PC-9 (cell line): Measurements from ENCODE around the gene ZC3H12A. TPM values are rescaled to one million over a fixed set of nuclear protein-coding genes. Genes with fewer than 3 reads are reported as not detected.

Experiments
- BruUV-seq: library from RNA; stranded (reverse); fragments of 400-500 nt; replicated peaks from 2 replicates; lab custom pipeline; 2021; lab: Mats Ljungman, UMichigan
- CTCF ChIA-PET: fragments of 300-600 bp; sonication (Branson Sonifier 250); formaldehyde crosslinking; loops from one replicate; lab custom pipeline; 2022; ENCODE audit warnings: antibody characterized with exemption; lab: Charles Lee
- POLR2A ChIA-PET: fragments of 300-600 bp; sonication (Branson Sonifier 250); formaldehyde crosslinking; loops from one replicate; lab custom pipeline; 2022; ENCODE audit warnings: antibody characterized with exemption; ENCODE audit not compliant: unreplicated experiment; lab: Charles Lee
- DNase-seq, 2 experiments: peaks; one replicate each; pipeline versions ENCODE4 v3.0.0 to v3.0.0-alpha.2; 2015 to 2022; ENCODE audit warnings: mixed read lengths in 1 of 2
- H2AFZ ChIP-seq: fragments of 200-600 bp; sonication (generic); 2 replicates; pipeline ENCODE4 v1.8.1; 2017; ENCODE audit warnings: antibody characterized with exemption
- H3F3A ChIP-seq: fragments of 200-600 bp; sonication (generic); 2 replicates; pipeline ENCODE4 v1.8.1; 2017; ENCODE audit warnings: antibody characterized with exemption, mild to moderate bottlenecking, low read depth; ENCODE audit not compliant: insufficient read depth
- H3K27ac ChIP-seq: fragments of 200-600 bp; sonication (generic); 2 replicates; pipeline ENCODE4 v1.6.1; 2016; ENCODE audit warnings: mixed run types
- H3K27me3 ChIP-seq: fragments of 200-600 bp; sonication (generic); 2 replicates; pipeline ENCODE4 v1.6.1; 2016; ENCODE audit warnings: low read depth, mixed run types; ENCODE audit not compliant: insufficient read depth
- H3K36me3 ChIP-seq: fragments of 200-600 bp; sonication (generic); 2 replicates; pipeline ENCODE4 v1.6.1; 2016; ENCODE audit warnings: low read depth, mixed run types
- H3K4me1 ChIP-seq: fragments of 200-600 bp; sonication (generic); replicated peaks from 2 replicates; pipeline ENCODE4 v1.6.1; 2016; ENCODE audit warnings: mixed run types; ENCODE audit not compliant: insufficient read depth
- H3K4me2 ChIP-seq: fragments of 200-600 bp; sonication (generic); 2 replicates; pipeline ENCODE4 v1.6.1; 2017; ENCODE audit warnings: mixed run types
- H3K4me3 ChIP-seq: fragments of 200-600 bp; sonication (generic); 2 replicates; pipeline ENCODE4 v1.6.1; 2016; ENCODE audit warnings: mixed run types
- H3K79me2 ChIP-seq: fragments of 200-600 bp; sonication (generic); 2 replicates; pipeline ENCODE4 v1.6.1; 2017; ENCODE audit warnings: low read depth, mixed run types
- H3K9me2 ChIP-seq: fragments of 200-600 bp; sonication (generic); 2 replicates; pipeline ENCODE4 v1.8.1; 2017; ENCODE audit warnings: mild to moderate bottlenecking; ENCODE audit not compliant: insufficient read depth
- H3K9me3 ChIP-seq: fragments of 200-600 bp; sonication (generic); 2 replicates; pipeline ENCODE4 v1.8.1; 2016; ENCODE audit warnings: low read depth; ENCODE audit not compliant: insufficient read depth
- H4K20me1 ChIP-seq: fragments of 200-600 bp; sonication (generic); 2 replicates; pipeline ENCODE4 v1.8.1; 2017; ENCODE audit not compliant: insufficient read depth
- EZH2 ChIP-seq: fragments of 200-600 bp; sonication (generic); IDR thresholded peaks from 2 replicates; pipeline ENCODE4 v1.8.0; 2017; ENCODE audit warnings: antibody characterized with exemption, low read depth
- intact Hi-C: fragments of 100-400 bp; cut with micrococcal nuclease; formaldehyde crosslinking; loops from one replicate; pipeline ENCODE4 v1.10.0; 2022; ENCODE audit not compliant: unreplicated experiment
- total RNA-seq: library from RNA; stranded (reverse); gene quantifications from 2 replicates; pipeline ENCODE4 v1.2.3, GENCODE V29; 2021
- TF ChIP-seq, protein P1 (sequence below): fragments of 200-600 bp; sonication (generic); conservative IDR thresholded peaks from 2 replicates; pipeline ENCODE4 v1.6.1; 2017; ENCODE audit warnings: mixed run types, antibody characterized with exemption, mild to moderate bottlenecking, moderate library complexity

The ZC3H12A gene
- total RNA-seq, 1 experiment from 2014 or later = 18.7 TPM

DNA sequence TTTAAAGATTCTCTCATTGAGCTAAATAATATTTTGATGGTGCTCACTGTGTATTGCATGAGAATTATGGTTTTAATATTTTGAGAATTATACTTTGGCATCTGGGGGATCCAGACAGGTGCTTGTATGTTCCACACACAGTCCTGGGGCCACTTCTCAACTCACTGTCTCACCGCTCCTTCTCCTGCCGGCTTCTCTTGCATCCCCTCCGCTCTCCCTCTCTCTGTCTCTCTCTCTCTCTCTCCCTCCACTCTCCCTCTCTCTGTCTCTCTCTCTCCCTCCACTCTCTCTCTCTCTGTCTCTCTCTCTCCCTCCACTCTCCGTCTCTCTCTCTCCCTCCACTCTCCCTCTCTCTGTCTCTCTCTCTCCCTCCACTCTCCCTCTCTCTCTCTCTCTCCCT, 32.2 kb upstream of the ZC3H12A start:
- Histone ChIP-seq H3K9me3 (no peaks in the 10 kb centered on the region), H4K20me1 (no peaks in the 10 kb centered on the region), H3K36me3 (no peaks in the 10 kb centered on the region), H2AFZ (no peak overlapping the region), H3K4me1 (no peaks in the 10 kb centered on the region), H3F3A (no peaks in the 10 kb centered on the region), H3K79me2 (no peaks in the 10 kb centered on the region), H3K27ac (no peak overlapping the region), H3K27me3 (no peaks in the 10 kb centered on the region), H3K9me2 (no peaks in the 10 kb centered on the region), H3K4me2 (no peak overlapping the region), H3K4me3 (no peak overlapping the region)
- POLR2A ChIA-PET = no interaction called here
- intact Hi-C loops = no loop called here
- TF ChIP-seq, protein P1, sequence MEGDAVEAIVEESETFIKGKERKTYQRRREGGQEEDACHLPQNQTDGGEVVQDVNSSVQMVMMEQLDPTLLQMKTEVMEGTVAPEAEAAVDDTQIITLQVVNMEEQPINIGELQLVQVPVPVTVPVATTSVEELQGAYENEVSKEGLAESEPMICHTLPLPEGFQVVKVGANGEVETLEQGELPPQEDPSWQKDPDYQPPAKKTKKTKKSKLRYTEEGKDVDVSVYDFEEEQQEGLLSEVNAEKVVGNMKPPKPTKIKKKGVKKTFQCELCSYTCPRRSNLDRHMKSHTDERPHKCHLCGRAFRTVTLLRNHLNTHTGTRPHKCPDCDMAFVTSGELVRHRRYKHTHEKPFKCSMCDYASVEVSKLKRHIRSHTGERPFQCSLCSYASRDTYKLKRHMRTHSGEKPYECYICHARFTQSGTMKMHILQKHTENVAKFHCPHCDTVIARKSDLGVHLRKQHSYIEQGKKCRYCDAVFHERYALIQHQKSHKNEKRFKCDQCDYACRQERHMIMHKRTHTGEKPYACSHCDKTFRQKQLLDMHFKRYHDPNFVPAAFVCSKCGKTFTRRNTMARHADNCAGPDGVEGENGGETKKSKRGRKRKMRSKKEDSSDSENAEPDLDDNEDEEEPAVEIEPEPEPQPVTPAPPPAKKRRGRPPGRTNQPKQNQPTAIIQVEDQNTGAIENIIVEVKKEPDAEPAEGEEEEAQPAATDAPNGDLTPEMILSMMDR = no peak
- TF ChIP-seq EZH2 = no peak
- CTCF ChIA-PET = no interaction called here
- DNase-seq = no peak
- no TSS peak for BruUV-seq

DNA sequence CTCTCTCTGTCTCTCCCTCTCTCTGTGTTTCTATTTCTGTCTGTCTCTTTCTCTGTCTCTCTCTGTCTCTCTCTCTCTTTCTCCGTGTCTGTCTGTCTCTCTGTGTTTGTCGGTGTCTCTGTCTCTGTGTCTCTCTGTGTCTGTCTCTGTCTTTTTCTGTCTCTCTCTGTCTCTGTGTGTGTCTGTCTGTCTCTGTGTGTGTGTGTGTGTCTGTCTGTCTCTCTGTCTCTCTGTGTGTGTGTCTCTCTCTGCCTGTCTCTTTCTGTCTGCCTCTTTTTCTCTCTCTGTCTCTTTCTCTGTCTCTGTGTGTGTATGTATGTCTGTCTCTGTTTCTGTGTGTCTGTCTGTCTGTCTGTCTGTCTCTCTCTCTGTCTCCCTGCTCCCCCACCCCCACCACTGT, 31.7 kb upstream of the ZC3H12A start:
- Histone ChIP-seq H3K4me1 (no peaks in the 10 kb centered on the region; the same call in 1 of the 2 replicates), H3F3A (no peaks in the 10 kb centered on the region), H3K4me3 (no peak overlapping the region), H3K36me3 (no peaks in the 10 kb centered on the region), H3K9me3 (no peaks in the 10 kb centered on the region), H3K27ac (no peak overlapping the region), H3K4me2 (no peak overlapping the region), H3K27me3 (no peaks in the 10 kb centered on the region), H3K9me2 (no peaks in the 10 kb centered on the region), H3K79me2 (no peaks in the 10 kb centered on the region), H4K20me1 (no peaks in the 10 kb centered on the region), H2AFZ (no peak overlapping the region)
- ChIA-PET POLR2A (no interaction called here), CTCF (no interaction called here)
- TF ChIP-seq EZH2 = no peak
- TF ChIP-seq, protein P1 = no peak
- BruUV-seq = no TSS peak
- no peak for DNase-seq
- intact Hi-C loops = no loop called here

DNA sequence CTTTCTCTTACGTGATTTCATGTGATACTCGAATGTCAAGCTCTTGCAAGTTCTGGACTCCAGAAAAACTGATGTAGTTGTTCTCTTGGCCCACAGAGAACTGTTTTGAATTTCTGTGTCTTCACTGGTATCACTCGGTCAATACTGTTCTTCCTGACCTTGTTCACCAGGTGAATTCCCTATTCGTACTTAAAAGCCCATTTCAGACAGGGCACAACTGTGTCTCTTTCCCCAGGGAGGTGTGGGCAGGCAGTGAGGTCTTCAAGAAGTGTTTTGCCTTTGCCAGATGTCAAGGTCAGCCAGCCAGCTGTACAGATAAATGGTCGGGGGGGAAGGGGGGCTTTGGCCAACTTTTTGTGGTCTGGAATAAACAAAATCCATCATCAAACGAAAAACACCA, 27.5 kb upstream of the ZC3H12A start:
- no TSS peak for BruUV-seq
- ChIA-PET POLR2A (no interaction called here), CTCF (no interaction called here)
- intact Hi-C loops = no loop called here
- Histone ChIP-seq H3K27me3 (no peaks in the 10 kb centered on the region), H3K36me3 (no peaks in the 10 kb centered on the region), H3F3A (no peaks in the 10 kb centered on the region), H3K4me1 (peaks cover 17% of the 10 kb centered on the region), H3K4me2 (no peak overlapping the region), H4K20me1 (no peaks in the 10 kb centered on the region), H2AFZ (no peak overlapping the region), H3K9me2 (no peaks in the 10 kb centered on the region), H3K9me3 (no peaks in the 10 kb centered on the region), H3K4me3 (no peak overlapping the region), H3K27ac (no peak overlapping the region), H3K79me2 (no peaks in the 10 kb centered on the region)
- no peak for DNase-seq
- TF ChIP-seq, protein P1 = no peak
- TF ChIP-seq EZH2 = no peak
